ENCODE data around the gene ST6GAL1. TPM values are rescaled to one million over a fixed set of nuclear protein-coding genes. Genes with fewer than 3 reads are reported as not detected.

Gene ST6GAL1
- total and polyA plus RNA-seq, 4 experiments from 2014 or later, result 165 to 232 (median 197) TPM

DNA sequence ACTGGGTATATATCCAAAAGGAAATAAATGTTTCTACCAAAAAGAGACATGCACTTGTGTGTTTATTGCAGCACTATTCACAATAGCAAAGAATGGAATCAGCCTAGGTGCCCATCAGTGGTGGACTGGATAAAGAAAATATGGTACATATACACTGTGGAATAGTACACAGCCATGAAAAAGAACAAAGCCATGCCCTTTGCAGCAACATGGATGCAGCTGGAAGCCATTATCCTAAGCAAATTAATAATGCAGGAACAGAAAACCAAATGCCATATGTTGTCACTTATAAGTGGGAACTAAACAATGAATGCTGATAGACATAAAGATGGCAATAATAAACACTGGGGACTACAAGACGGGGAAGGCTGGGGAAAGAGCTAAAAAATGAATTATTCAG is 106.1 kb downstream of the ST6GAL1 start:
- Mint-ChIP-seq H3K27me3 (no peaks in the 10 kb centered on the region), H3K27ac (peak overlapping the region in 1 of 7 donors; percentile 68), H3K4me1 (peaks cover 51 to 76% (median 64%) of the 10 kb centered on the region in 4 donors), H3K9me3 (peaks cover 0 to 18% (median 8%) of the 10 kb centered on the region in 8 donors), H3K36me3 (peaks cover 63 to 65% of the 10 kb centered on the region in 2 donors), H3K4me3 (peak overlapping the region in 1 of 8 donors; percentile 1)
- no peaks in the 10 kb centered on the region for H3K27me3 ChIP-seq (ENCODE audit: insufficient read depth, low read length)
- H3K4me1 ChIP-seq (ENCODE audit: insufficient read depth, low read length), result peaks cover 63% of the 10 kb centered on the region
- H3K36me3 ChIP-seq (ENCODE audit: insufficient read depth, low read length), result peaks cover 17% of the 10 kb centered on the region
- POLR2A ChIA-PET (ENCODE audit: partially characterized antibody), result interaction anchor here (1.0 to 10.4 kb wide), 2 partner anchors 7 to 10 kb away, joined by 3 to 176 read pairs; no protein-coding TSS in a partner anchor
- H3K4me3 ChIP-seq (ENCODE audit: low read length in 2 of 2), result no peak overlapping the region
- no peaks in the 10 kb centered on the region for H3K9me3 ChIP-seq (ENCODE audit: control insufficient read depth in 1 of 2, low read length in 2 of 2)
- CTCF ChIA-PET (ENCODE audit: partially characterized antibody), result no interaction called here
- intact Hi-C loops (cut with micrococcal nuclease), result no loop called here
- no peak overlapping the region for H3K27ac ChIP-seq (ENCODE audit: low read depth, low read length)
- no peak for DNase-seq

DNA sequence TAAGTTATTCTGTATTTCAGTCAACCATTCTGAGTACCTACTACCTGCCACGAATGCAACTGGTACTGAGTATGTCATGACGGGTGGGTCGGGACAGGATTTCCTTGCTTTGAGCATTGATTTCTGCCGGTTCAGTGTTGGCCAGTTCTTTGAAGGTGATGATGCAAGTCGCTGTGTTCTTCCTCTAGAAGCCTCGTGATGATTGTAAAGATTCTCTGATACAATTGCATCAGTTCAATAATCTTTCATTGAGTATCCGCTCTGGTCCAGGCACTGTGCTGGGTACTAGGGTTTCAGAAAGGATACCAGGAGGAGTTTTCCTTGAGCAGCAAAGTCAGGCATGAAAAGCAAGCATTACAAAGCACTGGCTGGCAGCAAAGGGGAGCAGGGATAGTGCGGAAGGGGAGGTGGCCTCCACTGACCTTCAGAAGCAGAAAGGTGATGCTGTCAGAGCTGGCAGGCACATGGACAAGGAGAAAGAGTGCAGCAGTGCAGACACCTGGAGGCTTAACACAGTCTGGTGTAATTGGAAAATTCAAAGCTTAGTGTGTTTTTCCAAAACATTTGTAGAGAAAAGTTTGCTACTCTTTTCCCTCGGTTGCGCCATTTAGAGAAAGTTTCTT is 108.9 kb downstream of the ST6GAL1 start:
- Histone ChIP-seq H3K36me3 (ENCODE audit: insufficient read depth, low read length) (peaks cover 36% of the 10 kb centered on the region), H3K27ac (ENCODE audit: low read depth, low read length) (peak overlapping the region; percentile 41)
- H3K27ac Mint-ChIP-seq, result peak overlapping the region; percentile 90 to 97 (median 91)

DNA sequence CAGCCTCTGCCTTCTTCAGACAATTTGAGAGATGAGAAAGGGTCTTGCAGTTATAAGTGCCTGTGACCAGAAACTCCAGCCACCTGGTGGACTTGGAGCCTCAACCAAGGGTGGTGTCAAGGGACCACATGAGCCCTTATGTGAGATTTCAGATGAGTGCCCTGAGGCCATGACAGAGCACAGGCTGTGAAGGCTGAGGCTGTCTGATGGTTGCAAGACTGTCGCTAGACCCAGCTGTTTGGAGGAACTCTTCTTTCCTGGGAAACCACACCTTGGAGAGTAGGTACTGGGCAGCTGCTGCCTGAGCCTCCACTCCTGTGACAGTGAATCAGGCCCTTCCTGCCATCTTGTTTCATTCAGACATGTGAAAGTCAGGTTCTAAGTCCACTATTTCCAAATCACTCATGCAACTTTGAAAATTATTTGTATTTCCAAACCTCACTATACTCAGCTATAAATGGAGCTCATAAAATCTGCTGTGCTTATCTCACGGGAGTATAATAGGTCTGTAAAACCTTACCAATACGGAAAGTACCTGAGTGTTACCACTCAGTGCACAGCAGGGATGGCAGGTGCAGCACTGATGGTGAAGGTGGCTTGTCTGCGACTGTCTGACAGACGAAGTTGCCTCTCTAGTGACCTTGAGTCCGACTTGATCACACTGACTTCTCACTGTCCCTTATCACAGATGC is 109.5 kb downstream of the ST6GAL1 start:
- Histone ChIP-seq H3K4me3 (ENCODE audit: low read length in 2 of 2) (no peak overlapping the region), H3K27me3 (ENCODE audit: insufficient read depth, low read length) (no peaks in the 10 kb centered on the region), H3K27ac (ENCODE audit: low read depth, low read length) (peak overlapping the region; percentile 41), H3K9me3 (ENCODE audit: control insufficient read depth in 1 of 2, low read length in 2 of 2) (no peaks in the 10 kb centered on the region), H3K4me1 (ENCODE audit: insufficient read depth, low read length) (peaks cover 69% of the 10 kb centered on the region), H3K36me3 (ENCODE audit: insufficient read depth, low read length) (peaks cover 39% of the 10 kb centered on the region)
- CTCF ChIA-PET (ENCODE audit: partially characterized antibody), result interaction anchor here (1.0 to 1.6 kb wide), 4 partner anchors 12 to 191 kb away, joined by 3 to 8 read pairs (median 4); partner anchors contain the start of gene RPL39L
- no peak for DNase-seq
- Mint-ChIP-seq H3K36me3 (peaks cover 66 to 76% of the 10 kb centered on the region in 2 donors), H3K4me1 (peaks cover 53 to 83% (median 68%) of the 10 kb centered on the region in 4 donors), H3K4me3 (peak overlapping the region in 4 of 8 donors; percentile 10 to 82 (median 38)), H3K27me3 (no peaks in the 10 kb centered on the region), H3K9me3 (peaks cover 0 to 12% (median 5%) of the 10 kb centered on the region in 8 donors), H3K27ac (peak overlapping the region; percentile 90 to 97 (median 91))
- intact Hi-C loops (cut with micrococcal nuclease), result loop anchor here (5.0 kb wide), 2 partner anchors 33 to 108 kb away; partner anchors contain the start of gene ST6GAL1
- POLR2A ChIA-PET (ENCODE audit: partially characterized antibody), result interaction anchor here (0.9 to 10.4 kb wide), 7 partner anchors 10 to 257 kb away, joined by 3 to 176 read pairs (median 3); partner anchors contain the start of gene EIF4A2

More for the DNA sequence above, 108.9 kb downstream of the ST6GAL1 start:
- DNase-seq, result peak in 1 of 5 donors; percentile 20
- intact Hi-C loops (cut with micrococcal nuclease), result no loop called here
- Histone ChIP-seq H3K9me3 (ENCODE audit: control insufficient read depth in 1 of 2, low read length in 2 of 2) (no peaks in the 10 kb centered on the region), H3K4me1 (ENCODE audit: insufficient read depth, low read length) (peaks cover 63% of the 10 kb centered on the region), H3K27me3 (ENCODE audit: insufficient read depth, low read length) (no peaks in the 10 kb centered on the region), H3K4me3 (ENCODE audit: low read length in 2 of 2) (no peak overlapping the region)
- Mint-ChIP-seq H3K36me3 (peaks cover 67 to 78% of the 10 kb centered on the region in 2 donors), H3K4me1 (peaks cover 55 to 83% (median 69%) of the 10 kb centered on the region in 4 donors), H3K4me3 (peak overlapping the region; percentile 21 to 82 (median 54)), H3K27me3 (no peaks in the 10 kb centered on the region), H3K9me3 (peaks cover 0 to 15% (median 7%) of the 10 kb centered on the region in 8 donors)
- ChIA-PET POLR2A (ENCODE audit: partially characterized antibody) (interaction anchor here (0.9 to 10.4 kb wide), 8 partner anchors 10 to 256 kb away, joined by 3 to 176 read pairs (median 3); partner anchors contain the start of gene EIF4A2), CTCF (ENCODE audit: partially characterized antibody) (interaction anchor here (0.9 to 1.3 kb wide), 4 partner anchors 11 to 190 kb away, joined by 3 to 8 read pairs (median 4); no protein-coding TSS in a partner anchor)

DNA sequence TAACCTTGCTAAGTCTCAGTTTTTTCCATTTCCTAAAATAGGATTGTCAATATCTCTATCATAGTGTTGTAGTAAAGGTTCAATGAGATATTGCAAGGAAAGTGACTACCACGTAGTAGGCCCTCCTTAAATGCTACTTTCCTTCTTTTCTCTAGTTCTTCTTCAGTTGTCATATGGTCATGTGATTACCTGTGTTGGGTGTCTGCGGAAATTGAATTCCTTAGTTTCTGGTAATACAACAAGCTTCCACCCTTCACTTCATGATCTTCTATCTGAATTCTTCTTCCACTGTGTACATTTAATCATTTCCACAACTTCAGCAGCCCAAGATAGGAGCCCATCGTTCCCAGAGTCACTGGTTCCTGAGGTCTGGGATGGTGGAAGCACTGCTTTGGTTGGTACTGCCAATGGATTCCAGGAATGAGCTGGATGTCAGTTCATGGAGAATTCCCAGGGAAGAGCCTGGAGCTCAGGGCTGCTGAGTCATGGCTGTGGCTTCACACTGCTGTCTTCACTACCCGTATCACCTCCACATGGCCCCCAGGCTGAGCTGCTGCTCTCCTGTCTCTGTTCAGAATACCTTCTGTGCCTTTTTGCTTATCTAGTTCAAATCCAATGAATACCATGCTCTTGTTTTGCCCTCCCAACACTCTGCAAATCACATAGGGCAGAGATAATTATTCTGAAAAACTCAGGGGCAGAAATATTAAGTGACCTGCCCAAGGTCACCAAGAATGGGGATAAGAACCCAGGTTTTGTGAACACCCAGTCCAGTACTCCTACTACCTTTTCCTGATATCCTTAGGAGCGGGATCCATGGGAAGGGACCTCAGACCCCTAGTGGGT is 110.4 kb downstream of the ST6GAL1 start:
- Histone ChIP-seq H3K27me3 (ENCODE audit: insufficient read depth, low read length) (no peaks in the 10 kb centered on the region), H3K4me3 (ENCODE audit: low read length in 2 of 2) (peak overlapping the region in 1 of 2 donors; percentile 17), H3K9me3 (ENCODE audit: control insufficient read depth in 1 of 2, low read length in 2 of 2) (no peaks in the 10 kb centered on the region), H3K36me3 (ENCODE audit: insufficient read depth, low read length) (peaks cover 39% of the 10 kb centered on the region), H3K4me1 (ENCODE audit: insufficient read depth, low read length) (peaks cover 78% of the 10 kb centered on the region), H3K27ac (ENCODE audit: low read depth, low read length) (peak overlapping the region; percentile 59)
- Mint-ChIP-seq H3K4me3 (peak overlapping the region in 3 of 8 donors; percentile 33 to 82 (median 57)), H3K9me3 (peaks cover 0 to 5% (median 2%) of the 10 kb centered on the region in 8 donors), H3K36me3 (peaks cover 66 to 76% of the 10 kb centered on the region in 2 donors), H3K4me1 (peaks cover 57 to 83% (median 71%) of the 10 kb centered on the region in 4 donors), H3K27me3 (no peaks in the 10 kb centered on the region), H3K27ac (peak overlapping the region; percentile 90 to 97 (median 94))
- intact Hi-C loops (cut with micrococcal nuclease), result loop anchor here (1.0 to 5.0 kb wide), 3 partner anchors 13 to 108 kb away; partner anchors contain the start of gene ST6GAL1
- ChIA-PET CTCF (ENCODE audit: partially characterized antibody) (interaction anchor here (0.8 to 1.8 kb wide), 9 partner anchors 13 to 192 kb away, joined by 3 to 8 read pairs (median 5); partner anchors contain the start of gene RPL39L), POLR2A (ENCODE audit: partially characterized antibody) (interaction anchor here (0.7 to 10.4 kb wide), 11 partner anchors 10 to 257 kb away, joined by 3 to 176 read pairs (median 4); partner anchors contain the start of genes EIF4A2 and RPL39L)
- no peak for DNase-seq

DNA sequence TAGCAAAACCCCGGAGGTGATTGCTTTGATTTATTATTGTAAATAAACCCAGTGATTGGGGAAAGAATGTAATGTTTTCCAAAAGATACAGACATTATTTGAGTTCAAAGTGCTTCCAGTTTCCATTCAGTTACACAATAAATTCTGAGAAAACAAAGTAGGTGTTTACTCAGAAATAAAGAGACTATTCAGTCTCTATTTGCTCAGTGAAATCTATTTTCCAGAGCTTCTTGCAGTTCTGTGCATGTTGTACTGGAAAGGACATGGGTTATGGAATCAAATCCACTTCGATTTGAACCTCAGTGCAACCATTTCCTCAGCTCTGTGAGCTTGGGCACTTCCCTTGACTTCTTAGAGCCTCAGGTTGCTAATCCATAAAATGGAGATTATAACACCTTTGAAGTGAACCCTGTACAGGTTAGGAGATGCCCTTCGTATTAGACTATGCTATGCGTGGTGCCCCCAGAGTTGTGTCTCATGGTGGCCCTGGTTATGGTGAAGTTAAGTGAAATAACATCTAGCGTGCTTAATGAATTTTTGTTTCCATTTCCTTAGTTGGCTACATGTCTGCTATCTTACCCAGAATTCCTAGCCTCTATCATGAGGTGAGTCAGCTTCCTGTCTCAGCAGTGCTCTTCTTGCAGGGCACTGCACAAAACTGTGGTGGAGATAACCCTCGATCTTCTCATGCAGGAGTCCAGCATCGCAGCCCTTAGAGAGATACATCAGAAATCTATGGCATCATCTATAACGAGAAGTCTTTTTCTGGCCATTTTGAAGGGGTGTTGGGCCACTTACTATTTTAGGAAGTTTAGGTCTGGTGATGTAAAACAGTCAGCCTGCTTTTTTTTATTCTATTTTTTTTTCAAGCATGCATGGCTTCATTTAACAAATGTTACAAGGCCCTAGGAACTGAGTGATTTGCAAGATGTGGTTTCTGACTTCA is 111.3 kb downstream of the ST6GAL1 start:
- Histone ChIP-seq H3K36me3 (ENCODE audit: insufficient read depth, low read length) (peaks cover 39% of the 10 kb centered on the region), H3K4me3 (ENCODE audit: low read length in 2 of 2) (peak overlapping the region in 1 of 2 donors; percentile 17), H3K27ac (ENCODE audit: low read depth, low read length) (peak overlapping the region; percentile 59), H3K27me3 (ENCODE audit: insufficient read depth, low read length) (no peaks in the 10 kb centered on the region), H3K4me1 (ENCODE audit: insufficient read depth, low read length) (peaks cover 87% of the 10 kb centered on the region), H3K9me3 (ENCODE audit: control insufficient read depth in 1 of 2, low read length in 2 of 2) (no peaks in the 10 kb centered on the region)
- Mint-ChIP-seq H3K4me3 (peak overlapping the region; percentile 60 to 82 (median 72)), H3K27ac (peak overlapping the region; percentile 90 to 97 (median 94)), H3K4me1 (peaks cover 65 to 85% (median 79%) of the 10 kb centered on the region in 4 donors), H3K9me3 (peaks cover 0 to 4% (median 0%) of the 10 kb centered on the region in 8 donors), H3K27me3 (no peaks in the 10 kb centered on the region), H3K36me3 (peaks cover 75 to 81% of the 10 kb centered on the region in 2 donors)
- intact Hi-C loops (cut with micrococcal nuclease), result loop anchor here (1.0 to 5.0 kb wide), 3 partner anchors 14 to 109 kb away; partner anchors contain the start of gene ST6GAL1
- POLR2A ChIA-PET (ENCODE audit: partially characterized antibody), result interaction anchor here (0.7 to 10.4 kb wide), 10 partner anchors 9 to 258 kb away, joined by 3 to 176 read pairs (median 5); partner anchors contain the start of genes EIF4A2 and RPL39L
- CTCF ChIA-PET (ENCODE audit: partially characterized antibody), result interaction anchor here (0.8 to 1.8 kb wide), 7 partner anchors 14 to 192 kb away, joined by 3 to 8 read pairs (median 5); partner anchors contain the start of gene RPL39L
- peak; percentile 55 to 87 (median 65) for DNase-seq

All from CD4-positive, alpha-beta memory T cell (primary cell).